Measurements from ENCODE around the gene BTN3A1. TPM values are rescaled to one million over a fixed set of nuclear protein-coding genes. Genes with fewer than 3 reads are reported as not detected.

Gene BTN3A1
- total and polyA plus RNA-seq, 2 experiments from 2014 or later: 1.9 to 3.5 TPM

GRCh38 chr6:26438000-26438399 is 35.9 kb downstream of the BTN3A1 start:
- Histone ChIP-seq H3K9me3 (ENCODE audit: low read depth) (no peaks in the 10 kb centered on the region), H3K27me3 (no peaks in the 10 kb centered on the region), H3K27ac (no peak overlapping the region), H3K4me1 (ENCODE audit: low read depth) (no peaks in the 10 kb centered on the region), H3K36me3 (no peaks in the 10 kb centered on the region), H3K4me3 (no peak overlapping the region)
- DNase-seq (ENCODE audit: low read depth in 1 of 2, low spot score in 1 of 2): no peak
- no peak for TF ChIP-seq CTCF (IDR thresholded peaks at IDR 0.05; ENCODE audit: low read depth, low read length)

GRCh38 chr6:26439151-26440125 is 37.4 kb downstream of the BTN3A1 start:
- no peaks in the 10 kb centered on the region for H3K36me3 ChIP-seq
- H3K27ac ChIP-seq: no peak overlapping the region
- no peak overlapping the region for H3K4me3 ChIP-seq
- TF ChIP-seq CTCF (IDR thresholded peaks at IDR 0.05; ENCODE audit: low read depth, low read length): no peak
- no peaks in the 10 kb centered on the region for H3K27me3 ChIP-seq
- H3K4me1 ChIP-seq (ENCODE audit: low read depth): no peaks in the 10 kb centered on the region
- no peaks in the 10 kb centered on the region for H3K9me3 ChIP-seq (ENCODE audit: low read depth)
- no peak for DNase-seq (ENCODE audit: low read depth in 1 of 2, low spot score in 1 of 2)

- H3K27me3 ChIP-seq: no peaks in the 10 kb centered on the region
- DNase-seq (ENCODE audit: low read depth in 1 of 2, low spot score in 1 of 2): no peak
- H3K4me1 ChIP-seq (ENCODE audit: low read depth): no peaks in the 10 kb centered on the region
- no peak overlapping the region for H3K27ac ChIP-seq
- H3K9me3 ChIP-seq (ENCODE audit: low read depth): no peaks in the 10 kb centered on the region
- H3K4me3 ChIP-seq: no peak overlapping the region
- TF ChIP-seq CTCF (IDR thresholded peaks at IDR 0.05; ENCODE audit: low read depth, low read length): no peak
- H3K36me3 ChIP-seq: no peaks in the 10 kb centered on the region
These were observed 38.9 kb downstream of the BTN3A1 start for GRCh38 chr6:26440977-26441358.

GRCh38 chr6:26441977-26442376 is 39.9 kb downstream of the BTN3A1 start:
- H3K4me1 ChIP-seq (ENCODE audit: low read depth): no peaks in the 10 kb centered on the region
- H3K27ac ChIP-seq: no peak overlapping the region
- DNase-seq (ENCODE audit: low read depth in 1 of 2, low spot score in 1 of 2): no peak
- H3K4me3 ChIP-seq: no peak overlapping the region
- TF ChIP-seq CTCF (IDR thresholded peaks at IDR 0.05; ENCODE audit: low read depth, low read length): no peak
- no peaks in the 10 kb centered on the region for H3K9me3 ChIP-seq (ENCODE audit: low read depth)
- H3K36me3 ChIP-seq: no peaks in the 10 kb centered on the region
- H3K27me3 ChIP-seq: no peaks in the 10 kb centered on the region

- no peak for DNase-seq (ENCODE audit: low read depth in 1 of 2, low spot score in 1 of 2)
- Histone ChIP-seq H3K9me3 (ENCODE audit: low read depth) (no peaks in the 10 kb centered on the region), H3K4me1 (ENCODE audit: low read depth) (no peaks in the 10 kb centered on the region), H3K27me3 (no peaks in the 10 kb centered on the region), H3K27ac (no peak overlapping the region), H3K36me3 (no peaks in the 10 kb centered on the region), H3K4me3 (no peak overlapping the region)
- TF ChIP-seq CTCF (IDR thresholded peaks at IDR 0.05; ENCODE audit: low read depth, low read length): no peak
These were observed 44.0 kb downstream of the BTN3A1 start for GRCh38 chr6:26445934-26446667.

Data from cardiac muscle cell (in vitro differentiated cells and primary cell).